Thyroid gland (tissue), 4 donors: ENCODE data around the gene ANKRD13D.

Source experiments
- POLR2A ChIP-seq, 2 donors: fragments of 450-650 bp; IDR thresholded peaks; one replicate each; pipeline ENCODE4 v1.6.1; 2017; ENCODE audit warnings: antibody characterized with exemption in 2 of 2, mild to moderate bottlenecking in 2 of 2, moderate library complexity in 1 of 2
- TF ChIP-seq, protein P1 (sequence below), 6 experiments: fragments of 200-600 bp in 3 of 6; fragments of 450-650 bp in 3 of 6; sonication (generic) in 3 of 6; IDR thresholded peaks; one replicate each; pipeline ENCODE4 v1.5.1; 2016 to 2019; ENCODE audit warnings: antibody characterized with exemption in 6 of 6, mild to moderate bottlenecking in 2 of 6, inconsistent platforms in 1 of 6, moderate library complexity in 1 of 6

DNA sequence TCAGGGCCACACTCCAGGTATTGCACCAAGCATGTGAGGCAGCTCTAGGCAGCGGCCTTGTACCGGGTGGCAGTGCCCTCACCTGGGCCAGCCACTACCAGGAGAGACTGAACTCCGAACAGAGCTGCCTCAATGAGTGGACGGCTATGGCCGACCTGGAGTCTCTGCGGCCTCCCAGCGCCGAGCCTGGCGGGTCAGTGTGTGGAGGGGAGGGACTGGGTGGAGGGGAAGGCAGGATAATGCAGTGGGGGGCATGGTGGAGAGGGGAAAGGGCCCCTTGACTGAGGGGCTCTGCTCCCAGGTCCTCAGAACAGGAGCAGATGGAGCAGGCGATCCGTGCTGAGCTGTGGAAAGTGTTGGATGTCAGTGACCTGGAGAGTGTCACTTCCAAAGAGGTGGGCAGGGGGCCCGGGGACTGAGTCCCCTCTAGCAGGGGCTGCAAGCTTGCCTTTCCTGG, 18.5 kb downstream of the ANKRD13D start:
- TF ChIP-seq, protein P1, sequence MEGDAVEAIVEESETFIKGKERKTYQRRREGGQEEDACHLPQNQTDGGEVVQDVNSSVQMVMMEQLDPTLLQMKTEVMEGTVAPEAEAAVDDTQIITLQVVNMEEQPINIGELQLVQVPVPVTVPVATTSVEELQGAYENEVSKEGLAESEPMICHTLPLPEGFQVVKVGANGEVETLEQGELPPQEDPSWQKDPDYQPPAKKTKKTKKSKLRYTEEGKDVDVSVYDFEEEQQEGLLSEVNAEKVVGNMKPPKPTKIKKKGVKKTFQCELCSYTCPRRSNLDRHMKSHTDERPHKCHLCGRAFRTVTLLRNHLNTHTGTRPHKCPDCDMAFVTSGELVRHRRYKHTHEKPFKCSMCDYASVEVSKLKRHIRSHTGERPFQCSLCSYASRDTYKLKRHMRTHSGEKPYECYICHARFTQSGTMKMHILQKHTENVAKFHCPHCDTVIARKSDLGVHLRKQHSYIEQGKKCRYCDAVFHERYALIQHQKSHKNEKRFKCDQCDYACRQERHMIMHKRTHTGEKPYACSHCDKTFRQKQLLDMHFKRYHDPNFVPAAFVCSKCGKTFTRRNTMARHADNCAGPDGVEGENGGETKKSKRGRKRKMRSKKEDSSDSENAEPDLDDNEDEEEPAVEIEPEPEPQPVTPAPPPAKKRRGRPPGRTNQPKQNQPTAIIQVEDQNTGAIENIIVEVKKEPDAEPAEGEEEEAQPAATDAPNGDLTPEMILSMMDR (IDR thresholded peaks at IDR 0.05): no peak
- no peak for TF ChIP-seq POLR2A (IDR thresholded peaks at IDR 0.05)
